Subcutaneous abdominal adipose tissue (tissue), 5 donors: ENCODE results near the gene NAT9.
A peak's percentile ranks its signal among the peaks of the same experiment; 100 is the strongest.

Experiments used
- H3K27ac ChIP-seq: one replicate; pipeline ENCODE4 v1.7.0; 2013; ENCODE audit warnings: low read depth, mild to moderate bottlenecking, inconsistent platforms, low read length, moderate library complexity
- H3K27me3 ChIP-seq, 5 donors: one replicate each; pipeline ENCODE4 v1.7.0; 2013; ENCODE audit warnings: low read length in 5 of 5, inconsistent platforms in 1 of 5; ENCODE audit not compliant: control insufficient read depth in 5 of 5, insufficient read depth in 4 of 5
- H3K36me3 ChIP-seq, 5 donors: one replicate each; pipeline ENCODE4 v1.7.0; 2013; ENCODE audit warnings: low read length in 5 of 5; ENCODE audit not compliant: control insufficient read depth in 5 of 5, insufficient read depth in 5 of 5
- H3K4me1 ChIP-seq, 5 donors: one replicate each; pipeline ENCODE4 v1.7.0; 2013; ENCODE audit warnings: low read length in 5 of 5, mild to moderate bottlenecking in 3 of 5, moderate library complexity in 1 of 5; ENCODE audit not compliant: control insufficient read depth in 5 of 5, insufficient read depth in 5 of 5
- H3K4me3 ChIP-seq, 5 donors: one replicate each; pipeline ENCODE4 v1.7.0; 2013; ENCODE audit warnings: low read length in 5 of 5, low read depth in 1 of 5
- H3K9ac ChIP-seq, 5 donors: one replicate each; pipeline ENCODE4 v1.7.0; 2013; ENCODE audit warnings: low read length in 5 of 5, mild to moderate bottlenecking in 4 of 5, moderate library complexity in 3 of 5
- H3K9me3 ChIP-seq, 5 donors: one replicate each; pipeline ENCODE4 v1.7.0; 2013; ENCODE audit warnings: low read length in 5 of 5; ENCODE audit not compliant: control insufficient read depth in 5 of 5
- donor health status: healthy.
- donor health status: healthy.
- donor health status: healthy.
- donor health status: healthy.
- donor health status: healthy.

NAT9 gene

GRCh38 chr17:74780443-74781238, 4.5 kb upstream of the NAT9 start:
- H3K36me3 ChIP-seq, result peaks cover 0 to 31% (median 23%) of the 10 kb centered on the region in 5 donors
- no peak overlapping the region for H3K9ac ChIP-seq
- no peaks in the 10 kb centered on the region for H3K27me3 ChIP-seq
- peaks cover 9 to 42% (median 22%) of the 10 kb centered on the region in 5 donors for H3K4me1 ChIP-seq
- H3K9me3 ChIP-seq, result no peaks in the 10 kb centered on the region
- H3K4me3 ChIP-seq, result no peak overlapping the region
- peak overlapping the region; percentile 27 for H3K27ac ChIP-seq

- no peaks in the 10 kb centered on the region for H3K27me3 ChIP-seq
- H3K27ac ChIP-seq, result peak overlapping the region; percentile 69
- no peaks in the 10 kb centered on the region for H3K9me3 ChIP-seq
- H3K36me3 ChIP-seq, result peaks cover 0 to 24% (median 18%) of the 10 kb centered on the region in 5 donors
- peak overlapping the region in 1 of 5 donors; percentile 14 for H3K9ac ChIP-seq
- H3K4me3 ChIP-seq, result no peak overlapping the region
- peaks cover 12 to 48% (median 28%) of the 10 kb centered on the region in 5 donors for H3K4me1 ChIP-seq
These were observed 3.8 kb upstream of the NAT9 start for GRCh38 chr17:74779948-74780400.

GRCh38 chr17:74779501-74779900, 3.4 kb upstream of the NAT9 start:
- H3K9me3 ChIP-seq, result no peaks in the 10 kb centered on the region
- H3K27ac ChIP-seq, result peak overlapping the region; percentile 69
- peak overlapping the region in 1 of 5 donors; percentile 14 for H3K9ac ChIP-seq
- H3K4me3 ChIP-seq, result no peak overlapping the region
- H3K4me1 ChIP-seq, result peaks cover 12 to 48% (median 28%) of the 10 kb centered on the region in 5 donors
- peaks cover 0 to 23% (median 16%) of the 10 kb centered on the region in 5 donors for H3K36me3 ChIP-seq
- H3K27me3 ChIP-seq, result no peaks in the 10 kb centered on the region

- Histone ChIP-seq H3K9me3 (no peaks in the 10 kb centered on the region), H3K4me1 (peaks cover 12 to 48% (median 28%) of the 10 kb centered on the region in 5 donors), H3K4me3 (no peak overlapping the region), H3K36me3 (peaks cover 0 to 23% (median 18%) of the 10 kb centered on the region in 5 donors), H3K27ac (peak overlapping the region; percentile 69), H3K9ac (no peak overlapping the region), H3K27me3 (no peaks in the 10 kb centered on the region)
These were observed 2.8 kb upstream of the NAT9 start for GRCh38 chr17:74778960-74779359.

DNA sequence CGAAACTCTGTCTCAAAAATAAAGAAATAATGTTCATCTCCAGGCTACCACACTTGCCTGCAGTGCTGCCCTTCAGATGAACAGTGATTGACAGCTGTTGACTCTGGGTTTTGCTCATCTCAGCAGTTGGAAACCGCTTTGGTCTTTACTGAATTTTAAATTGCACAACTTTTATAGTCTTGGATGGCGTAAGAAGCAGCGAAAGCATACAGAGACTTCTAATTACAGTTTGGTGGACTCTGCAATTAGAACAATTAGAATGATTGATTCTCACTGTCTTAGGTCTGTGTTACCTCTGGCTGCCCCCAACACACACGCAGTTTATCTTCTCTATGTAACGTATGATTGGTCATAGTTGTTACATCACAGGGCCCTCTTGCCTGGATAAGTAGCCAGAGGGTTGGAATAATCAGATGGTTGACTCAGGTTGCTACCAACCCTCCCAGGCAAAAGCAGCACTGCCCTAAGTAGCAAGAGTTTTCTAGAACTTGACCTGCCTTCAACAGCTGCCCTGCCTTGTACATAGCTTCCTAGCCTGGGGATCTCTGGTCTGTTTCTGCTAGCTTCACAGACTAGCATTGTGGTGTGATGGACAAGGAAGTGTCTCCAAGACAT, 1.9 kb upstream of the NAT9 start:
- Histone ChIP-seq H3K27me3 (no peaks in the 10 kb centered on the region), H3K4me3 (no peak overlapping the region), H3K4me1 (peaks cover 12 to 48% (median 28%) of the 10 kb centered on the region in 5 donors), H3K27ac (peak overlapping the region; percentile 69), H3K36me3 (peaks cover 0 to 31% (median 26%) of the 10 kb centered on the region in 5 donors), H3K9ac (no peak overlapping the region), H3K9me3 (no peaks in the 10 kb centered on the region)

DNA sequence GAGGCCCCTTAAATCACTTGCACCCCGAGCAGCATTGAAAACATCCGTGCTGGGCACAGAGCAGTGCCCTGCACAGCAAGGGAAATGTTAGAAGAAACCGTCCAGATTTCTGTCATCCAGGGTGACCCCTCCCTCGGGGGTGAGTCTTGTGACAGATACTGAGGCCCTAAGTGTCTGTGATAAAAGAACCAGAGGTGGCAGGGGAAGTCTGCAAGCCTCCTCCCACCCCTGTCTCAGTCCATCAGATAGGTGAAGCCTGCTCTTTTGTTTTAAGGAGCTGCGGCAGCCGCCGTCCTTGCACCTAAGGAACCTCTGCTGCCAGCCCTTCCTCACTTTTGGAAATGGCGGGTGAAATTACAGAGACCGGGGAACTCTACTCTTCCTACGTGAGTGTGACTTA, 845 bp upstream of the NAT9 start:
- H3K36me3 ChIP-seq, result peaks cover 0 to 35% (median 33%) of the 10 kb centered on the region in 5 donors
- H3K27ac ChIP-seq, result peak overlapping the region; percentile 69
- H3K9ac ChIP-seq, result peak overlapping the region; percentile 19 to 81 (median 77)

GRCh38 chr17:74775409-74776043, 619 bp downstream of the NAT9 start:
- no peaks in the 10 kb centered on the region for H3K27me3 ChIP-seq
- H3K36me3 ChIP-seq, result peaks cover 0 to 46% (median 42%) of the 10 kb centered on the region in 5 donors
- no peaks in the 10 kb centered on the region for H3K9me3 ChIP-seq
- H3K4me1 ChIP-seq, result peaks cover 12 to 47% (median 28%) of the 10 kb centered on the region in 5 donors
- peak overlapping the region; percentile 86 to 91 (median 87) for H3K9ac ChIP-seq
- peak overlapping the region; percentile 86 to 96 (median 93) for H3K4me3 ChIP-seq
- peak overlapping the region; percentile 79 for H3K27ac ChIP-seq

More for the DNA sequence above, 845 bp upstream of the NAT9 start:
- no peaks in the 10 kb centered on the region for H3K9me3 ChIP-seq
- peaks cover 12 to 48% (median 28%) of the 10 kb centered on the region in 5 donors for H3K4me1 ChIP-seq
- peak overlapping the region; percentile 86 to 96 (median 93) for H3K4me3 ChIP-seq
- no peaks in the 10 kb centered on the region for H3K27me3 ChIP-seq

DNA sequence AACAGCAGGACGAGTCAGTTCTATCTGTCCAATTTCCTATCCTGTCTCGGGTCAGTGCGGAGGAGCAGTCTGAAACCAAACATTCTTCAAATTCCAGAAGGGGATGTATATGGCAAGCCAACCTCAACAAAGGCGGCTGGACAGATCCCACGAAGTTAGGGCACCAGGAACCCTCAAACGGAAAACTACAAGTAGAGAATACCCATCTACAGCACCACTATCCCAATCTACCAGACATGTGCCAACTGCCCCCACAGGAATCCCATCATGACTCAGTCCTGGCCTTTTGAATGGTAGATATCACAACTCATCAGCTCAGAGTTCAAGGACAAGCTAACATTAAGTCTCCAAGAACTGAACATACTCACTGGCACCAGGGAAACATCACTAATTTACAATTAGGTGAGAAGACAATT, 2.3 kb downstream of the NAT9 start:
- Histone ChIP-seq H3K27ac (no peak overlapping the region), H3K4me3 (no peak overlapping the region), H3K4me1 (peaks cover 10 to 36% (median 26%) of the 10 kb centered on the region in 5 donors), H3K27me3 (no peaks in the 10 kb centered on the region), H3K9me3 (no peaks in the 10 kb centered on the region), H3K36me3 (peaks cover 0 to 50% (median 48%) of the 10 kb centered on the region in 5 donors), H3K9ac (no peak overlapping the region)

- no peak overlapping the region for H3K9ac ChIP-seq
- H3K36me3 ChIP-seq, result peaks cover 0 to 54% (median 52%) of the 10 kb centered on the region in 5 donors
- H3K4me3 ChIP-seq, result no peak overlapping the region
- no peaks in the 10 kb centered on the region for H3K9me3 ChIP-seq
- peaks cover 10 to 38% (median 29%) of the 10 kb centered on the region in 5 donors for H3K4me1 ChIP-seq
- H3K27me3 ChIP-seq, result no peaks in the 10 kb centered on the region
- no peak overlapping the region for H3K27ac ChIP-seq
These were observed 2.7 kb downstream of the NAT9 start for GRCh38 chr17:74773414-74773813.
